Measurements from ENCODE around the gene RETN.

The RETN gene

DNA sequence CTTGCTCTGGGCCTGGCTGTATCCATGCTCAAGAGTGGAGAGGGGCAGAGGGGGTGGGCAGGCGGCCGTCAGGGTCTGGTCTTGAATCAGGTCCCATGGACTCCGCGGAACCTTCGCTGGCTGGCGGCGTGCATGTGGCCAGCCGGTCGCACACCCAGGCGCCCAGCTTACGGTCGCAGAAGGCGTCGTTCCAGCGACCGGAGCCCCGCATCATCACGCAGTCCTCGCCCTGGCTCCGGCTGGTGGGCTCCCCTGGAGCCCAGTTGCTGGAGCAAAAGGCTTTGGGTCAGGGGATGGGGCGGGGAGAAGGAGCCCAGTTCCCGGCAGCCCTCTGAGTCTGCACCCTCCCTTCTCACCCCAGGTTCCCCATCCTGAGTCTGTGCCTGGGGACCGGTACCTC is 20.3 kb downstream of the RETN start:
- no peaks in the 10 kb centered on the region for H3K36me3 ChIP-seq (ENCODE audit: control insufficient read depth, insufficient read depth, low read length)
- H3K9ac ChIP-seq (ENCODE audit: low read length): no peak overlapping the region

DNA sequence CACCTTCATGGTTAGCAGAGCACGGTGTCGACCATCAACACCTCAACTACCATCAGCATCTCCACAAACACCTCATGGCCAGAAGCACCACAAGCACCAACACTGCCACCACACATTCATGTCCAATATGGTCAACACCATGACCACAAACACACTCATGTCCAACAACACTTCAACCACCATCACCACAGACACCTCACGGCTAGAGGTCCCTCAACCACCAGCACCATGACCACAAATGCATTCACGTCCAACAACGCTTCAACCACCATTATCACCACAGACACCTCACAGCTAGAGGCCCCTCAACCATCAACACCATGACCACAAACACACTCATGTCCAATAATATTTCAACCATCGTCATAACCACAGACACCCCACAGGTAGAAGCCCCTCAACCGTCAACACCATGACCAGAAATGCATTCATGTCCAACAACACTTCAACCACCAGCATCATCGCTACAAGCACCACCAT is 22.0 kb downstream of the RETN start:
- Histone ChIP-seq H3K36me3 (ENCODE audit: control insufficient read depth, insufficient read depth, low read length) (no peaks in the 10 kb centered on the region), H3K4me3 (ENCODE audit: low read length) (no peak overlapping the region), H3K27me3 (ENCODE audit: control insufficient read depth, insufficient read depth, low read length) (no peaks in the 10 kb centered on the region), H3K27ac (ENCODE audit: low read depth, low read length) (no peak overlapping the region), H3K4me1 (ENCODE audit: control insufficient read depth, insufficient read depth, low read length) (no peaks in the 10 kb centered on the region), H3K9ac (ENCODE audit: low read length) (no peak overlapping the region)

More for the DNA sequence above, 20.3 kb downstream of the RETN start:
- Histone ChIP-seq H3K27ac (ENCODE audit: low read depth, low read length) (no peak overlapping the region), H3K27me3 (ENCODE audit: control insufficient read depth, insufficient read depth, low read length) (no peaks in the 10 kb centered on the region), H3K4me1 (ENCODE audit: control insufficient read depth, insufficient read depth, low read length) (no peaks in the 10 kb centered on the region), H3K4me3 (ENCODE audit: low read length) (no peak overlapping the region)

- Histone ChIP-seq H3K27me3 (ENCODE audit: control insufficient read depth, insufficient read depth, low read length) (no peaks in the 10 kb centered on the region), H3K36me3 (ENCODE audit: control insufficient read depth, insufficient read depth, low read length) (no peaks in the 10 kb centered on the region), H3K27ac (ENCODE audit: low read depth, low read length) (no peak overlapping the region), H3K4me3 (ENCODE audit: low read length) (no peak overlapping the region), H3K9ac (ENCODE audit: low read length) (no peak overlapping the region), H3K4me1 (ENCODE audit: control insufficient read depth, insufficient read depth, low read length) (no peaks in the 10 kb centered on the region)
Observed at GRCh38 chr19:7691497-7691896, 22.6 kb downstream of the RETN start.

- no peak overlapping the region for H3K4me3 ChIP-seq (ENCODE audit: low read length)
- H3K9ac ChIP-seq (ENCODE audit: low read length): no peak overlapping the region
- peaks cover under 1% of the 10 kb centered on the region for H3K27me3 ChIP-seq (ENCODE audit: control insufficient read depth, insufficient read depth, low read length)
- no peaks in the 10 kb centered on the region for H3K36me3 ChIP-seq (ENCODE audit: control insufficient read depth, insufficient read depth, low read length)
- no peaks in the 10 kb centered on the region for H3K4me1 ChIP-seq (ENCODE audit: control insufficient read depth, insufficient read depth, low read length)
- H3K27ac ChIP-seq (ENCODE audit: low read depth, low read length): no peak overlapping the region
Observed at GRCh38 chr19:7692417-7693088, 23.7 kb downstream of the RETN start.

GRCh38 chr19:7694499-7694898 is 25.6 kb downstream of the RETN start:
- Histone ChIP-seq H3K36me3 (ENCODE audit: control insufficient read depth, insufficient read depth, low read length) (no peaks in the 10 kb centered on the region), H3K9ac (ENCODE audit: low read length) (no peak overlapping the region), H3K4me1 (ENCODE audit: control insufficient read depth, insufficient read depth, low read length) (no peaks in the 10 kb centered on the region), H3K27me3 (ENCODE audit: control insufficient read depth, insufficient read depth, low read length) (peaks cover 6% of the 10 kb centered on the region), H3K27ac (ENCODE audit: low read depth, low read length) (no peak overlapping the region), H3K4me3 (ENCODE audit: low read length) (no peak overlapping the region)

- Histone ChIP-seq H3K27ac (ENCODE audit: low read depth, low read length) (no peak overlapping the region), H3K4me3 (ENCODE audit: low read length) (no peak overlapping the region), H3K4me1 (ENCODE audit: control insufficient read depth, insufficient read depth, low read length) (no peaks in the 10 kb centered on the region), H3K27me3 (ENCODE audit: control insufficient read depth, insufficient read depth, low read length) (peaks cover 6% of the 10 kb centered on the region), H3K36me3 (ENCODE audit: control insufficient read depth, insufficient read depth, low read length) (no peaks in the 10 kb centered on the region), H3K9ac (ENCODE audit: low read length) (no peak overlapping the region)
Observed at GRCh38 chr19:7697721-7698287, 29.0 kb downstream of the RETN start.

DNA sequence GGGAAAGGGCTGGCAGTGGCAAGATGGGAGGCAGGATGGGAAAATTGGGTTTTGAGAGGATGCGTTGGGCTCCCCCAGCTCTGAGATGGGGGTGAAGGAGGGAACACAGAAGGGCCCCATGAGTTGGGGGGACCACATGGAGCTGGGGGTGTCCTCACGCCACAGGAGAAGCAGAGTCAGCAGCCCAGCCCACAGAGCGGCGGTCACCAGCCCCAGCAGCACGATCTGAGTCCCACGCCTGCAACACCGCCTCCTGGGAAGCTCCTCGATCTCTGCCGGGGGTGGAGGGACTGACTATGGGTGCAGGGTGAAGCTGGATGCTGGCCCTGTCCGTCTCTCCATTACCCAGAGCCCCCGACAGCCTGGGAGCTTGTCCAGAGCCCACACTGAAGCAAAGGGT is 29.7 kb downstream of the RETN start:
- no peaks in the 10 kb centered on the region for H3K36me3 ChIP-seq (ENCODE audit: control insufficient read depth, insufficient read depth, low read length)
- H3K4me3 ChIP-seq (ENCODE audit: low read length): no peak overlapping the region
- no peaks in the 10 kb centered on the region for H3K4me1 ChIP-seq (ENCODE audit: control insufficient read depth, insufficient read depth, low read length)
- peaks cover 6% of the 10 kb centered on the region for H3K27me3 ChIP-seq (ENCODE audit: control insufficient read depth, insufficient read depth, low read length)
- H3K9ac ChIP-seq (ENCODE audit: low read length): no peak overlapping the region
- H3K27ac ChIP-seq (ENCODE audit: low read depth, low read length): no peak overlapping the region

DNA sequence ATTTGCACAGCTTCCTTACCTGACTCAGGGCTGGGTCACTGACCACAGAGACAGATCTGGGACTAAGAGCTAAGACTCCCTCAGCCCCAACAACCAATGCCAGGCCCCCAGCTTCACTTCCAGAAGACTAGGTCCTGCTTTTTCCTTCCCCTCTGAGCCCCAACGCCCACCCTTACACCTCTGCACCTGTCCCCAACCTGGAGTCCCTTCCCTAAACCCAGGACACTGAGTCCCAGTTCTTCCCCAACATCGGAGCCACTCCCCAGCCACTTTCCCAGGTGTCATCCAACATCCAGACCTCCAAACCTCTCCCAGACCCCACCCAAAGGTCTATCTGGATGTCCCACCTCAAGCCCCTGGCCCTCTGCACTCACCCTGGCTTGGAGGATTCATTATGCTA is 30.2 kb downstream of the RETN start:
- no peaks in the 10 kb centered on the region for H3K36me3 ChIP-seq (ENCODE audit: control insufficient read depth, insufficient read depth, low read length)
- H3K4me1 ChIP-seq (ENCODE audit: control insufficient read depth, insufficient read depth, low read length): no peaks in the 10 kb centered on the region
- H3K4me3 ChIP-seq (ENCODE audit: low read length): no peak overlapping the region
- peaks cover 6% of the 10 kb centered on the region for H3K27me3 ChIP-seq (ENCODE audit: control insufficient read depth, insufficient read depth, low read length)
- H3K27ac ChIP-seq (ENCODE audit: low read depth, low read length): no peak overlapping the region
- no peak overlapping the region for H3K9ac ChIP-seq (ENCODE audit: low read length)

DNA sequence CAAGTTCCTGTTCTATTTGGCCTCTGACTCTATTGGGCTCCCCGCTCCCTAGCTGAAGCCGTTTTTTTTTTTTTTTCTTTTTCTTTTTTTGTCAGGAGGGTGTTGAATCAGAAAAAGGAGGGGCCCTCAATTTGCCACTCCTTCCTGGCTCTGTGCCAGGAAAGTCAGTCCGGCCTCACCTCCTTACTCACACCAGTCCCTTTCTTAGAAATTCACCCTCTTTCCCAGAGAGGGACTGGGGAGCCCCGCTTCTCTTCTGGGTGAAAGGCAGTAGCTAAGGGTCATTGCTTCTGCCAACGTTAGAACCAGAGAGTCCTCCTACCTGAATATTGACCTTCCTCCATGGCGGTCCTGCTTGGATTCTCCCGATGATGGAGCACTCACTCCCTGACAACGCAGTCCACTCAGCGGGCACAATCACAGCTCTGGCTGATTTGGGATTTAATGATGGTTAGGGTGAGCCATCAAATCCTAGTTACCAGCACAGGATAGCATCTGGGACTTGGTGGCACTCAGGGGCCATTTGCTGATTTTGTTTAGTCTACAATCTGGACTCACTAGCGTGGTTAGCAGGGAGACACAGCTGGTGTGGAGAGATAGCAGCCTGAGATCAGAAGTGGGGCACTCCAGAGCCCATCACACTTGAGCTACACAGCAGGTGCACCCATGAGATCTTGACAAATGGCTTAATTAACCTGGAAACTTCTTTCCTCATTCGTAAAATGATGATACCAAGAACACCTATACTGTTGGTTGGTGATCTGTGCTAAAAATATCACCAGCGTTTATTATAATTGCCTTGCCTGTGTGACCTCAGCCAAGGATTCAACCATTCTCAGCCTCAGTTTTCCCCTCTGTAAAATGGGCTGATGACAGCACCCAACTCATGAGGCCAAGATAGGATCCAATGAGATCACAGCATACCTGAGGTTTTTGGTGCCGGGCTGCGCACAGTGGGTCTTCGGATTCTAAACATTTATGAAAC is 30.9 kb downstream of the RETN start:
- Histone ChIP-seq H3K27me3 (ENCODE audit: control insufficient read depth, insufficient read depth, low read length) (peaks cover 6% of the 10 kb centered on the region), H3K27ac (ENCODE audit: low read depth, low read length) (no peak overlapping the region), H3K4me1 (ENCODE audit: control insufficient read depth, insufficient read depth, low read length) (no peaks in the 10 kb centered on the region), H3K36me3 (ENCODE audit: control insufficient read depth, insufficient read depth, low read length) (no peaks in the 10 kb centered on the region), H3K4me3 (ENCODE audit: low read length) (no peak overlapping the region), H3K9ac (ENCODE audit: low read length) (no peak overlapping the region)

DNA sequence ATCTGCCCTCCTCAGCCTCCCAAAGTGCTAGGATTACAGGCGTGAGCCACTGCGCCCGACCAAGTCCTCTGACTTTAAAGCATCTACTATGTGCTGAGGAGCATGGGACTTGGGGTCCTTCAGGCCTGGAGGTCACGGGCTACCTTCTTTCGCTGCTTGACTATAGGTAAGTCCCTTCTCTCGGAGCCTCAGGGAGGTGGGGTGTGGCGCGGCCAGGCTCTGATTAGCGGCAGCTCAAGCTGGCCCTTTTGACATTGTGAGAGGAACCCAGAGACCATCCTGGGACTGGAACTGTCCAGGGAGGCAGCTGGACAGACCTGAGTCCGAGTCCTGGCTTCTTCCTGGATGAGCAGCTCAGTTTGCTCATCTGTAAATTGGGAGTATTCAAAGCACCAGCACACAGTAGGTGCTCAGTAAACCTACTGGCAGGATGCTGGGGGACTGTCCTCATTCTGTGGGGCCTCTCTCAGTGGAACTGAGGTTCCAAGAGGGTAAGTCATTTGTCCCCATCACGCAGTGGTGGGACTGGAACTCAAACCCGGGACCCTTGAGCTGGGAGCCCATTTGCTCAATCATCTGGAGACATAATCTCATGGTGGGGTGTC is 32.3 kb downstream of the RETN start:
- H3K9ac ChIP-seq (ENCODE audit: low read length): no peak overlapping the region
- no peak overlapping the region for H3K27ac ChIP-seq (ENCODE audit: low read depth, low read length)
- H3K4me1 ChIP-seq (ENCODE audit: control insufficient read depth, insufficient read depth, low read length): no peaks in the 10 kb centered on the region
- peaks cover 6% of the 10 kb centered on the region for H3K27me3 ChIP-seq (ENCODE audit: control insufficient read depth, insufficient read depth, low read length)
- H3K4me3 ChIP-seq (ENCODE audit: low read length): no peak overlapping the region
- no peaks in the 10 kb centered on the region for H3K36me3 ChIP-seq (ENCODE audit: control insufficient read depth, insufficient read depth, low read length)

GRCh38 chr19:7701654-7702457 is 33.0 kb downstream of the RETN start, which contains the start of gene FCER2:
Gene FCER2, minus strand, starts transcription at chr19:7702131. Its CDS starts 2,371 bp downstream, at chr19:7699760.
- Histone ChIP-seq H3K27ac (ENCODE audit: low read depth, low read length) (no peak within 1 kb of the TSS), H3K9ac (ENCODE audit: low read length) (no peak within 1 kb of the TSS), H3K27me3 (ENCODE audit: control insufficient read depth, insufficient read depth, low read length) (peaks cover 6% of the 10 kb centered on the region), H3K4me3 (ENCODE audit: low read length) (no peak within 1 kb of the TSS), H3K4me1 (ENCODE audit: control insufficient read depth, insufficient read depth, low read length) (no peaks in the 10 kb centered on the region), H3K36me3 (ENCODE audit: control insufficient read depth, insufficient read depth, low read length) (no peaks in the 10 kb centered on the region)

Measured in rectal smooth muscle tissue (tissue), 1 donor.